ENCODE results near the gene CA5A.

CA5A gene

DNA sequence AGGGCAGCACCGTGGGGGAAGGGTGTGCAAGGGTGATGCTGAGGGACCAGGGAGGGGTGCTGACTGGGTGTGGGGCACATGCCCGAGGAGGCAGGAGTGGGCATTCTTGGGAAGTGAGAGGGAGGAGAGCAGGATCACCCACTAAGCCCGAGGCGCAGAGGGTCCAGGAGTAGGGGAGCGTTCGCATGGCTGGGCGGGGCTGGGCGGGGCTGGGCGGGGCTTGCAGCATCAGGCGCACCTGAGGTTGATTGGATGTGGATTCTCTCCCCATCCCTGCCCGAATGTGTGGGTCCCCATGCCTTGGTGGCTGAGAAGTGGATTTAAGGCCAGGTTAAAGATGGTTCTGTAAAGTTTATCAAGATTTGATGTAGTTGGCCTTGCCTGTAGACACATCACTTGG, 29.1 kb upstream of the CA5A start:
- Histone ChIP-seq H3K36me3 (ENCODE audit: control insufficient read depth in 2 of 2, insufficient read depth in 2 of 2, low read length in 2 of 2) (no peaks in the 10 kb centered on the region), H3K9me3 (ENCODE audit: control insufficient read depth in 2 of 2, low read length in 2 of 2) (no peaks in the 10 kb centered on the region), H3K4me3 (ENCODE audit: low read length in 2 of 2) (no peak overlapping the region), H3K27ac (ENCODE audit: low read depth in 2 of 2, low read length in 2 of 2) (peak overlapping the region in 1 of 2 donors; percentile 2), H3K9ac (ENCODE audit: low read depth in 1 of 2, low read length in 2 of 2) (no peak overlapping the region), H3K4me1 (ENCODE audit: control insufficient read depth in 2 of 2, insufficient read depth in 2 of 2, low read length in 2 of 2) (peaks cover 11 to 17% of the 10 kb centered on the region in 2 donors), H3K27me3 (ENCODE audit: control insufficient read depth in 2 of 2, insufficient read depth in 2 of 2, low read length in 2 of 2) (no peaks in the 10 kb centered on the region)

DNA sequence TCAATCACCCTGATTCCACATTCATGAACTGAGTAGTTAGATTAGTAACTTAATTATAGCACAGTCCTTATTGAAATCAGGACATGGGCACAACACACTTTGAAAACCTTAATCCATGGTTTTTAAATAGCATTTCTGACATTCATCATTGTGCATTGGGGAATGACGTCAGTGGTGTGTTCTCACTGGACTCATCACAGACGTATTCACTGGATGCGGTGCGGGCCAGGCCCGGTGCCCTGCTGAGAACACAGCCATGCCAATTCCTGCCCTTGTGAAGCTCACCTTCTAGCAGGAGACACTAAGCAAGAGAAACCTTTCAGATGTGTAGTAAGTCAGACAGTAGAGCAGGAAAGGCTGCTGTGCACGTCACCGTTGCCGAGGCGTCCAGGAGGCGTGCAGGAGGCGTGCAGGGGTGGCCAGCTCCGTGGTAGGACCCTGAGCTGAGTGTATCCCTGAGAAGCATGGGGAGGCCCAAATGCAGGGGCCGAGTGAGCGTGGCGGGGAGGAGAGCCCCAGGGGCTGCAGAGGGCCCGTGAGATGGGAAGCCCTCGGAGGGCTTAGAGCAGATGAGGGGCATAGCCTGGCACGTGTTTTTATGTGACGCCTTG, 27.8 kb upstream of the CA5A start:
- no peaks in the 10 kb centered on the region for H3K27me3 ChIP-seq (ENCODE audit: control insufficient read depth in 2 of 2, insufficient read depth in 2 of 2, low read length in 2 of 2)
- no peak overlapping the region for H3K4me3 ChIP-seq (ENCODE audit: low read length in 2 of 2)
- no peak overlapping the region for H3K27ac ChIP-seq (ENCODE audit: low read depth in 2 of 2, low read length in 2 of 2)
- no peak overlapping the region for H3K9ac ChIP-seq (ENCODE audit: low read depth in 1 of 2, low read length in 2 of 2)
- peaks cover 11 to 17% of the 10 kb centered on the region in 2 donors for H3K4me1 ChIP-seq (ENCODE audit: control insufficient read depth in 2 of 2, insufficient read depth in 2 of 2, low read length in 2 of 2)
- no peaks in the 10 kb centered on the region for H3K36me3 ChIP-seq (ENCODE audit: control insufficient read depth in 2 of 2, insufficient read depth in 2 of 2, low read length in 2 of 2)
- H3K9me3 ChIP-seq (ENCODE audit: control insufficient read depth in 2 of 2, low read length in 2 of 2): no peaks in the 10 kb centered on the region

DNA sequence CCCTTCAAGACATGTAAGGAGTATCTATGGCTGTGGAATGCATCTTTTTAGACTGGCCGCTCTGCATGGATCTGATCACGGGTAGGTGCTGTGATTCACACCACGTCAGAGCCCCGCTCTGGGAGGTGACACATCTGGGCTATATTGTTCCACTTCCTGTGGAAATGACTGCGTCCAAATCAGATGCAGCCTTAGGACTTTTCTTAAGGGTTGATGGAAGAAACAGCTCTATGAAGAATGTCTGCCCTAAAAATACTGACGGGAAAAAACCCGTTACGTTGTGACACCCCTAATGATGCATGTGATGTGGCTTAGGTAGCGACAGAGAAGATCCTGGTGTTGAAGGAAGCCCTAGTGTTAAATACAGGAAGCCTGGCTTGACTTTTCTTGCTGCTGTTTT, 27.1 kb upstream of the CA5A start:
- H3K27me3 ChIP-seq (ENCODE audit: control insufficient read depth in 2 of 2, insufficient read depth in 2 of 2, low read length in 2 of 2): no peaks in the 10 kb centered on the region
- H3K4me1 ChIP-seq (ENCODE audit: control insufficient read depth in 2 of 2, insufficient read depth in 2 of 2, low read length in 2 of 2): peaks cover 11 to 17% of the 10 kb centered on the region in 2 donors
- no peak overlapping the region for H3K9ac ChIP-seq (ENCODE audit: low read depth in 1 of 2, low read length in 2 of 2)
- no peaks in the 10 kb centered on the region for H3K9me3 ChIP-seq (ENCODE audit: control insufficient read depth in 2 of 2, low read length in 2 of 2)
- no peaks in the 10 kb centered on the region for H3K36me3 ChIP-seq (ENCODE audit: control insufficient read depth in 2 of 2, insufficient read depth in 2 of 2, low read length in 2 of 2)
- no peak overlapping the region for H3K4me3 ChIP-seq (ENCODE audit: low read length in 2 of 2)
- H3K27ac ChIP-seq (ENCODE audit: low read depth in 2 of 2, low read length in 2 of 2): peak overlapping the region in 1 of 2 donors; percentile 16

DNA sequence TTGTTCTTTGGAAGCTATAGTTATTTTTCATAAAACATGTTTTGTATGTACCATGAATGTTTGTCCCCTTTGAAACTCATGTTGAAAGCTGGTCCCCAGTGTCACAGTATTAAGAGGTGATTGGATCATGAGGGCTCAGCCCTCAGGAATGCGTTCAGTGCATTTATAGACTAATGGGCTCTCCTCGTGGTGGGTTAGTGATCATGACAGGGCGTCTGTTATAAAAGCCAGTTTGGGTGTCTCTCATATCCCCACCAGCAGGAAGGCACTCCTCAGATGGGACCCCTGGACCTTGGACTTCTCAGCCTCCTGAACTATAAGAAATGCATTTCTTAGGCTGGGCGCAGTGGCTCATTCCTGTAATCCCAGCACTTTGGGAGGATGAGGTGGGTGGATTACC, 25.3 kb upstream of the CA5A start:
- Histone ChIP-seq H3K9me3 (ENCODE audit: control insufficient read depth in 2 of 2, low read length in 2 of 2) (no peaks in the 10 kb centered on the region), H3K36me3 (ENCODE audit: control insufficient read depth in 2 of 2, insufficient read depth in 2 of 2, low read length in 2 of 2) (peaks cover 0 to 7% of the 10 kb centered on the region in 2 donors), H3K4me3 (ENCODE audit: low read length in 2 of 2) (no peak overlapping the region), H3K27me3 (ENCODE audit: control insufficient read depth in 2 of 2, insufficient read depth in 2 of 2, low read length in 2 of 2) (no peaks in the 10 kb centered on the region), H3K9ac (ENCODE audit: low read depth in 1 of 2, low read length in 2 of 2) (no peak overlapping the region), H3K27ac (ENCODE audit: low read depth in 2 of 2, low read length in 2 of 2) (no peak overlapping the region), H3K4me1 (ENCODE audit: control insufficient read depth in 2 of 2, insufficient read depth in 2 of 2, low read length in 2 of 2) (peaks cover 7 to 13% of the 10 kb centered on the region in 2 donors)

DNA sequence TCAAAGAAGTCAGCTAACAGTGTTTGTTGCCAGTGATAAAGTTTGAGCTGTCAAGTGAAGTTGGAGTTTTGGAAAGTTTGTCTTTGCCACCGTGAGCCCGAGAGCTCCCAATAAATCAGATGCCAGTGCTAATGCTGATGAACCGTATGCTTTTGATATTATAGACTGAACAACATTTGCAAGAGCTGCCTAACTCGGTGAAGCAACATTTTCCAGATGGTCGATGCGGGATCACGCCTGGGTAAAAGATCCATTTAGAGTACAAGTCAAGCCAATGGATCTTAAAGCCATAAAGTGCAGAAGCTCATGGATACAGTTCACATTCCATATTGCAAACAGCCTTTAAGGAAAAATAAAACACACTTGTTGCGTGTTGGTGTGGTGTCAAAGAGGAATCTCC, 24.5 kb upstream of the CA5A start:
- no peak overlapping the region for H3K27ac ChIP-seq (ENCODE audit: low read depth in 2 of 2, low read length in 2 of 2)
- peaks cover 4 to 7% of the 10 kb centered on the region in 2 donors for H3K4me1 ChIP-seq (ENCODE audit: control insufficient read depth in 2 of 2, insufficient read depth in 2 of 2, low read length in 2 of 2)
- no peaks in the 10 kb centered on the region for H3K27me3 ChIP-seq (ENCODE audit: control insufficient read depth in 2 of 2, insufficient read depth in 2 of 2, low read length in 2 of 2)
- no peak overlapping the region for H3K4me3 ChIP-seq (ENCODE audit: low read length in 2 of 2)
- peaks cover 0 to 7% of the 10 kb centered on the region in 2 donors for H3K36me3 ChIP-seq (ENCODE audit: control insufficient read depth in 2 of 2, insufficient read depth in 2 of 2, low read length in 2 of 2)
- H3K9ac ChIP-seq (ENCODE audit: low read depth in 1 of 2, low read length in 2 of 2): no peak overlapping the region
- no peaks in the 10 kb centered on the region for H3K9me3 ChIP-seq (ENCODE audit: control insufficient read depth in 2 of 2, low read length in 2 of 2)

DNA sequence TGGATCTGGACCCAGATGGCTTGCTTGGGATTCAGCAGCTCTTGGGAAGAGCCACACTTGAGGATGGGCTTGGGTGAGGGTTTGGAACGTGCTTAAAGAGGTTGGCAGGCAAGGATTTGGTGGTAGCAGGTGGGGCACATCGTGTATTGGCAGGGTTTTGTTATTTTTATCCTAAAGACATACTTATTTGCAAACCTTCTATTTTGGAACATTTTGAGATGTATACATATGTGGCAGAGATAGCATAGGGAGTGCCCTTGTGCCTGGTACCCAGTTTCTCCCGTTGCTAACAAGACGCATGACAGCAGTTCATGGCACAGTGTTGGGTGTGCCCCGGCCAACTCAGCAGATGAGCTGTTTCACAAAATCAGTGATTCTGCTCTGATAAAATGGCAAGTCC, 24.0 kb upstream of the CA5A start:
- Histone ChIP-seq H3K4me1 (ENCODE audit: control insufficient read depth in 2 of 2, insufficient read depth in 2 of 2, low read length in 2 of 2) (peaks cover 0 to 10% of the 10 kb centered on the region in 2 donors), H3K27ac (ENCODE audit: low read depth in 2 of 2, low read length in 2 of 2) (no peak overlapping the region)

DNA sequence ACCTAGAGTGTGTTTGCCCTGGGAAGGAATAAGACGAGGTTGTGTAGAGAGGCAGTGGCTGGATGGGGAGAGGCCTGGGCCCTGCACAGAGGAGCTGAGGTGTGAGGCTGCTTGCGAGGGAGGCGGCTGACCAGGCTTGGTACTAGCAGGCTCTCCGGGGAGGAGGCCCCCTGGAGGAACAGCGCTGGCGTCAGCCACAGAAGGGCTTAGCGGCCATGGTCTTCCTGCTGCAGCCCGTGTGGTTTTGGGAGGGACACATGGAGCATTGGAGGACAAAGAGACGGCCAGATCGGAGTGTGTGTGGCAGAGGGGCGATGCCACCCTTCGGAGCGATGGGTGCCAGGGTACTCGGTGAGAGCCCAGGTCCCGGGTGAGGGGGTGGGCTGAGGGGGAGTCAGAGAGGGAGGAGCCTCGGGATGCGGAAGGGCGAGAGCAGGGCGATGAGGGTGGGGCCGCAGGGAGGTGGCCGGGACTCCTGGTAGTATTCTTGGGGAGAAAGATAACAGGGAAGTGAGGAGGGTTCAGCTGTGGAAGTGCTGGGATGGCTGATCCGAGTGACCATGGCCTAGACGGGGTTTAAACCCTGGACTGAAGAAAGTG, 23.2 kb upstream of the CA5A start:
- Histone ChIP-seq H3K4me1 (ENCODE audit: control insufficient read depth in 2 of 2, insufficient read depth in 2 of 2, low read length in 2 of 2) (peaks cover 4 to 16% of the 10 kb centered on the region in 2 donors), H3K27ac (ENCODE audit: low read depth in 2 of 2, low read length in 2 of 2) (peak overlapping the region in 1 of 2 donors; percentile 23), H3K4me3 (ENCODE audit: low read length in 2 of 2) (peak overlapping the region in 1 of 2 donors; percentile 28), H3K27me3 (ENCODE audit: control insufficient read depth in 2 of 2, insufficient read depth in 2 of 2, low read length in 2 of 2) (no peaks in the 10 kb centered on the region), H3K9me3 (ENCODE audit: control insufficient read depth in 2 of 2, low read length in 2 of 2) (no peaks in the 10 kb centered on the region), H3K36me3 (ENCODE audit: control insufficient read depth in 2 of 2, insufficient read depth in 2 of 2, low read length in 2 of 2) (peaks cover 0 to 7% of the 10 kb centered on the region in 2 donors), H3K9ac (ENCODE audit: low read depth in 1 of 2, low read length in 2 of 2) (no peak overlapping the region)

More for the DNA sequence above, 24.0 kb upstream of the CA5A start:
- Histone ChIP-seq H3K36me3 (ENCODE audit: control insufficient read depth in 2 of 2, insufficient read depth in 2 of 2, low read length in 2 of 2) (peaks cover 0 to 7% of the 10 kb centered on the region in 2 donors), H3K9me3 (ENCODE audit: control insufficient read depth in 2 of 2, low read length in 2 of 2) (no peaks in the 10 kb centered on the region), H3K27me3 (ENCODE audit: control insufficient read depth in 2 of 2, insufficient read depth in 2 of 2, low read length in 2 of 2) (no peaks in the 10 kb centered on the region), H3K4me3 (ENCODE audit: low read length in 2 of 2) (no peak overlapping the region), H3K9ac (ENCODE audit: low read depth in 1 of 2, low read length in 2 of 2) (no peak overlapping the region)

DNA sequence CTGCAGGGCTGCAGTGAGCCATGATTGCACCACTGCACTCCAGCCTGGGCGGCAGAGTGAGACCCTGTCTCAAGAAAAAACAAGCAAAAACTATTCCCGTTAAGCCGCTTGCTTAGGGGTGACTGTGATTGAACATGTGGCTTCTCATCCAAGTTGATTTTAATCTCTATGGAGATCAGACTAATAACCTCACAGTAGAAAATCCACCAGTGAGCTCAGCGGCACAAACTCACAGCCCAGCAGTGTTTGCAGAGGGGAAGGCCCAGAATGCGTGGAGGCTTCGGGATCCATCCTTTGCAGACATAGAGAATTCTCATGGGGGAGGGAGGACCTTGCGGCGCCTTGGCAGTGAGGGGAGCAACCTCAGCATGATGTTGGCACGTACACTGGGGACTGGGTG, 22.3 kb upstream of the CA5A start:
- Histone ChIP-seq H3K9ac (ENCODE audit: low read depth in 1 of 2, low read length in 2 of 2) (no peak overlapping the region), H3K27me3 (ENCODE audit: control insufficient read depth in 2 of 2, insufficient read depth in 2 of 2, low read length in 2 of 2) (no peaks in the 10 kb centered on the region), H3K9me3 (ENCODE audit: control insufficient read depth in 2 of 2, low read length in 2 of 2) (no peaks in the 10 kb centered on the region), H3K36me3 (ENCODE audit: control insufficient read depth in 2 of 2, insufficient read depth in 2 of 2, low read length in 2 of 2) (peaks cover 0 to 7% of the 10 kb centered on the region in 2 donors), H3K4me1 (ENCODE audit: control insufficient read depth in 2 of 2, insufficient read depth in 2 of 2, low read length in 2 of 2) (peaks cover 6 to 24% of the 10 kb centered on the region in 2 donors), H3K27ac (ENCODE audit: low read depth in 2 of 2, low read length in 2 of 2) (no peak overlapping the region), H3K4me3 (ENCODE audit: low read length in 2 of 2) (no peak overlapping the region)

DNA sequence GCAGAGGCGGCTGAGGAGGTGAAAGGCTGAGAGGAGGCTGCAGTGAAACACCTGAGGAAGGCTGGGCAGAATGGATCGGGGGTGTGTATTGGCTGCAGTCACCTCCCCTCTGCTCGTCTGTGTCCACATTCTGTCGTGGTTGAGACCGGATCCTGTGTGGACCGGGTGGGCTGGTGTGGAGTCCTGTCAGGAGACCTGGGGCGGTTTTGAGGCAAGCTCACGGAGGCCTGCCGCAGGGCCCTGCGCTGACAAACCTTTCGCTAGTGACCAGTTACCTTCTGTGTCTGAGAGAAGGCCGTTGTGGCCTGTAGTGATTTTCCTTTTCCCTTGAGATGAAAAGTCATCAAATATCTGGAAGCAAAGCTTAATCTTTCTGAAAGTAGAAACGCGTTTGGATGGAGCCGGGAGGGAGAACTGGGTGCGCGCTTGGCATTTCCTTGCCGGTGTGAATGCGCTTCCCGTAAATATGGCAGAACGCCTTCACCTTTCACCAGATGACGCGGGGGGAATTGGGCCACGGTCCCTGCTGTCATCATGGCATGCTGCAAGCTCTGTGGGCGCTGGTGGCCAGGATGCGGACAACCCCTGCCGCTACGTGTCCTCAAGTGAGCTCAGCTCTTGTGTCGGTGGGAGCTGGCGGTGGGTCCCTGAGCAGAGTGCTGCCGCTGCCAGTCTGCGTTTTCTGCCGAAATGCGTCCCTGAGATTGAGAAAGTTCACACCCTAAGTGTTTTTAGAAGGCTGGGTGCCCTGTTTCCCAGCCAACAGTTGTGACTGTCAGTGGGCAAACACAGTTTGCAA, 21.2 kb upstream of the CA5A start:
- H3K27ac ChIP-seq (ENCODE audit: low read depth in 2 of 2, low read length in 2 of 2): peak overlapping the region in 1 of 2 donors; percentile 77
- peaks cover 6 to 31% of the 10 kb centered on the region in 2 donors for H3K4me1 ChIP-seq (ENCODE audit: control insufficient read depth in 2 of 2, insufficient read depth in 2 of 2, low read length in 2 of 2)
- no peaks in the 10 kb centered on the region for H3K9me3 ChIP-seq (ENCODE audit: control insufficient read depth in 2 of 2, low read length in 2 of 2)
- H3K27me3 ChIP-seq (ENCODE audit: control insufficient read depth in 2 of 2, insufficient read depth in 2 of 2, low read length in 2 of 2): no peaks in the 10 kb centered on the region
- H3K9ac ChIP-seq (ENCODE audit: low read depth in 1 of 2, low read length in 2 of 2): no peak overlapping the region
- H3K4me3 ChIP-seq (ENCODE audit: low read length in 2 of 2): peak overlapping the region in 1 of 2 donors; percentile 17
- peaks cover 0 to 7% of the 10 kb centered on the region in 2 donors for H3K36me3 ChIP-seq (ENCODE audit: control insufficient read depth in 2 of 2, insufficient read depth in 2 of 2, low read length in 2 of 2)
